ENCODE data around the gene TOX3.

TOX3 gene

GRCh38 chr16:52563767-52564611, 17.0 kb upstream of the TOX3 start:
- DNase-seq, result no peak

GRCh38 chr16:52562770-52563169, 15.8 kb upstream of the TOX3 start:
- no peak for DNase-seq

GRCh38 chr16:52561910-52562741, 15.2 kb upstream of the TOX3 start:
- DNase-seq, result peak; percentile 78 to 80

GRCh38 chr16:52558448-52558847, 11.5 kb upstream of the TOX3 start:
- DNase-seq, result no peak

- DNase-seq, result no peak
These were observed 10.3 kb upstream of the TOX3 start for GRCh38 chr16:52557236-52557635.

GRCh38 chr16:52556083-52556482, 9.1 kb upstream of the TOX3 start:
- DNase-seq, result no peak

- no peak for DNase-seq
These were observed 8.6 kb upstream of the TOX3 start for GRCh38 chr16:52555572-52555971.

GRCh38 chr16:52554334-52554733, 7.4 kb upstream of the TOX3 start:
- DNase-seq, result no peak

- DNase-seq, result no peak
These were observed 6.4 kb upstream of the TOX3 start for GRCh38 chr16:52553322-52553721.

GRCh38 chr16:52552643-52553042, 5.7 kb upstream of the TOX3 start:
- peak in 1 of 2 experiments; percentile 12 for DNase-seq

GRCh38 chr16:52549011-52549692, 2.2 kb upstream of the TOX3 start:
- DNase-seq, result no peak

GRCh38 chr16:52548261-52549010, 1.5 kb upstream of the TOX3 start:
- DNase-seq, result no peak

- DNase-seq, result no peak
These were observed 882 bp upstream of the TOX3 start for GRCh38 chr16:52547834-52548215.

GRCh38 chr16:52546291-52547003, 496 bp downstream of the TOX3 start:
- peak in 1 of 2 experiments; percentile 43 for DNase-seq

- DNase-seq, result no peak
These were observed 1.1 kb downstream of the TOX3 start for GRCh38 chr16:52545898-52546266.

- DNase-seq, result peak in 1 of 2 experiments; percentile 18
These were observed 1.6 kb downstream of the TOX3 start for GRCh38 chr16:52545222-52545897.

- no peak for DNase-seq
These were observed 2.2 kb downstream of the TOX3 start for GRCh38 chr16:52544703-52545102.

- DNase-seq, result no peak
These were observed 3.3 kb downstream of the TOX3 start for GRCh38 chr16:52543654-52544053.

GRCh38 chr16:52540910-52541309, 6.0 kb downstream of the TOX3 start:
- no peak for DNase-seq

GRCh38 chr16:52539191-52539590, 7.8 kb downstream of the TOX3 start:
- DNase-seq, result no peak

GRCh38 chr16:52538511-52538910, 8.4 kb downstream of the TOX3 start:
- DNase-seq, result no peak
